ENCODE results near the gene ADTRP.

- TF ChIP-seq CTCF (IDR thresholded peaks at IDR 0.05): no peak
- no peak for TF ChIP-seq POLR2A (IDR thresholded peaks at IDR 0.05)
These were observed 99.5 kb downstream of the ADTRP start for GRCh38 chr6:11679099-11679498.
